BJ (cell line): ENCODE results near the gene CDK8. TPM values are rescaled to one million over a fixed set of nuclear protein-coding genes. Genes with fewer than 3 reads are reported as not detected.

Experiments
- CTCF ChIA-PET: fragments of 350-600 bp; formaldehyde crosslinking; extraction: SDS; loops from one replicate; lab custom pipeline; 2021; ENCODE audit warnings: antibody characterized with exemption, inconsistent platforms; lab: Yijun Ruan, JAX
- POLR2A ChIA-PET: fragments of 300-600 bp; sonication (Branson Sonifier 250); formaldehyde crosslinking; extraction: SDS; loops from one replicate; lab custom pipeline; 2021; ENCODE audit warnings: antibody characterized with exemption; lab: Charles Lee
- DNase-seq: peaks from one replicate; pipeline ENCODE4 v3.0.0-alpha.2; 2011; ENCODE audit warnings: low read depth
- H3K27me3 ChIP-seq: 2 replicates; pipeline ENCODE4 v1.6.0; 2011; ENCODE audit warnings: low read length; ENCODE audit not compliant: control insufficient read depth, insufficient read depth
- H3K36me3 ChIP-seq: 2 replicates; pipeline ENCODE4 v1.5.1; 2011; ENCODE audit warnings: low read length; ENCODE audit not compliant: control insufficient read depth, insufficient read depth
- H3K4me3 ChIP-seq: 2 replicates; pipeline ENCODE4 v1.5.1; 2011; ENCODE audit warnings: low read depth, mild to moderate bottlenecking, control low read depth, low read length
- CTCF ChIP-seq: IDR thresholded peaks from 2 replicates; pipeline ENCODE4 v1.5.1; 2011; ENCODE audit warnings: low read depth, mild to moderate bottlenecking, control low read depth, inconsistent platforms, low read length, moderate library complexity; ENCODE audit not compliant: insufficient read depth
- polyA plus RNA-seq: library from polyadenylated mRNA; depleted of rRNA; stranded (reverse); fragments of >200 nt; gene quantifications from 2 replicates; pipeline ENCODE4 v1.2.3, GENCODE V29; 2011

Gene CDK8
- polyA plus RNA-seq, 1 experiment, result 13.7 TPM

- DNase-seq, result no peak
- ChIA-PET CTCF (no interaction called here), POLR2A (no interaction called here)
- TF ChIP-seq CTCF, result no peak
- no peak overlapping the region for H3K4me3 ChIP-seq
- H3K27me3 ChIP-seq, result no peaks in the 10 kb centered on the region; the same call in 1 of the 2 replicates
- H3K36me3 ChIP-seq, result no peaks in the 10 kb centered on the region
Observed at GRCh38 chr13:26422036-26422435, 168.1 kb downstream of the CDK8 start.

GRCh38 chr13:26423629-26424028 is 169.7 kb downstream of the CDK8 start:
- CTCF ChIA-PET, result no interaction called here
- DNase-seq, result no peak
- TF ChIP-seq CTCF, result no peak

GRCh38 chr13:26424181-26424580 is 170.3 kb downstream of the CDK8 start:
- Histone ChIP-seq H3K36me3 (no peaks in the 10 kb centered on the region), H3K4me3 (no peak overlapping the region), H3K27me3 (no peaks in the 10 kb centered on the region; the same call in 1 of the 2 replicates)
- ChIA-PET CTCF (no interaction called here), POLR2A (no interaction called here)
- no peak for TF ChIP-seq CTCF
- DNase-seq, result no peak

More at GRCh38 chr13:26423629-26424028, 169.7 kb downstream of the CDK8 start:
- H3K27me3 ChIP-seq, result no peaks in the 10 kb centered on the region; the same call in 1 of the 2 replicates
- H3K36me3 ChIP-seq, result no peaks in the 10 kb centered on the region
- POLR2A ChIA-PET, result no interaction called here
- H3K4me3 ChIP-seq, result no peak overlapping the region

- no peak for TF ChIP-seq CTCF
- POLR2A ChIA-PET, result no interaction called here
- H3K27me3 ChIP-seq, result no peaks in the 10 kb centered on the region; the same call in 1 of the 2 replicates
- DNase-seq, result no peak
- CTCF ChIA-PET, result interaction anchor here (0.5 to 1.7 kb wide), 4 partner anchors 13 to 225 kb away, joined by 3 read pairs; no protein-coding TSS in a partner anchor
- no peak overlapping the region for H3K4me3 ChIP-seq
- H3K36me3 ChIP-seq, result no peaks in the 10 kb centered on the region
Observed at GRCh38 chr13:26425443-26426358, 171.8 kb downstream of the CDK8 start.

- Histone ChIP-seq H3K36me3 (no peaks in the 10 kb centered on the region), H3K27me3 (no peaks in the 10 kb centered on the region), H3K4me3 (no peak overlapping the region)
- ChIA-PET POLR2A (no interaction called here), CTCF (interaction anchor here (0.7 kb wide), 1 partner anchor 29 kb away, joined by 3 read pairs; no protein-coding TSS in a partner anchor)
- DNase-seq, result no peak
- no peak for TF ChIP-seq CTCF
Observed at GRCh38 chr13:26433776-26434175, 179.8 kb downstream of the CDK8 start.
